Fibroblast of lung (primary cell): ENCODE measurements around the gene CCDC38.

Experiments
- EZH2 ChIP-seq: IDR thresholded peaks from 2 replicates; pipeline ENCODE4 v1.5.1; 2012; ENCODE audit warnings: low read length, control low read depth, mild to moderate bottlenecking; ENCODE audit errors: missing control alignments
- TF ChIP-seq, protein P1 (sequence below), 2 donors: IDR thresholded peaks in 1 of 2; conservative IDR thresholded peaks in 1 of 2; 1 replicate in 1 of 2; 2 replicates in 1 of 2; pipeline ENCODE4 v1.5.1; 2011 to 2012; ENCODE audit warnings: low read length in 2 of 2, control low read depth in 1 of 2, inconsistent platforms in 1 of 2, low read depth in 1 of 2, mild to moderate bottlenecking in 1 of 2

DNA sequence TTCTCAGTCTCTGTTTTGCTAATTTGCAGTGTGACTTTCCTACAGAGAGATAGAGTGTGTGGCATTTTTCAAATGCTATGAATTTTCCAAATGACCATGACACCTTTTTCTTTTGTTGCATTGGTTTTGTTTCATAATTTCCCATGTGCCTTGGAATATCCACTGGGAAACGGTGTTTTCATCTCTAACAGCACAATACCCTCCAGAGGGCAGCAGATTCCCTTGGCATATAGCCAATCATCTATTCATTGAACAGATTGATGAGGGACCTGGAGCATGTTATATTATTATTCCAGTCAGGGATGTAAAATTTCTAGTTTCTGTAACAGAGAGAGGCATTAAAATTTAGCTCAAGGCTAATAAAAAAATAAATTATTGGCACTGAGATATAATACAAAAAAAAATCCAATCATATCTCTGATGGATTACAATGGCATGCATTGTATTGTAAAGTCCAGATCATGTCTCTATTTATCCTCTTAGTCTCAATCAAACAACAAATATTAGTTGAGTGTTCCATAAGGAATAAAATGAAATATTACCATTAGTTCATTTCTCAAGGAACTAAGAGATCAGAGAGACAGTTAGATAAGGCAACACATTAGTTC is 122.2 kb downstream of the CCDC38 start:
- TF ChIP-seq, protein P1, sequence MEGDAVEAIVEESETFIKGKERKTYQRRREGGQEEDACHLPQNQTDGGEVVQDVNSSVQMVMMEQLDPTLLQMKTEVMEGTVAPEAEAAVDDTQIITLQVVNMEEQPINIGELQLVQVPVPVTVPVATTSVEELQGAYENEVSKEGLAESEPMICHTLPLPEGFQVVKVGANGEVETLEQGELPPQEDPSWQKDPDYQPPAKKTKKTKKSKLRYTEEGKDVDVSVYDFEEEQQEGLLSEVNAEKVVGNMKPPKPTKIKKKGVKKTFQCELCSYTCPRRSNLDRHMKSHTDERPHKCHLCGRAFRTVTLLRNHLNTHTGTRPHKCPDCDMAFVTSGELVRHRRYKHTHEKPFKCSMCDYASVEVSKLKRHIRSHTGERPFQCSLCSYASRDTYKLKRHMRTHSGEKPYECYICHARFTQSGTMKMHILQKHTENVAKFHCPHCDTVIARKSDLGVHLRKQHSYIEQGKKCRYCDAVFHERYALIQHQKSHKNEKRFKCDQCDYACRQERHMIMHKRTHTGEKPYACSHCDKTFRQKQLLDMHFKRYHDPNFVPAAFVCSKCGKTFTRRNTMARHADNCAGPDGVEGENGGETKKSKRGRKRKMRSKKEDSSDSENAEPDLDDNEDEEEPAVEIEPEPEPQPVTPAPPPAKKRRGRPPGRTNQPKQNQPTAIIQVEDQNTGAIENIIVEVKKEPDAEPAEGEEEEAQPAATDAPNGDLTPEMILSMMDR (conservative IDR thresholded peaks at IDR 0.05 in 1 of 2, IDR thresholded peaks at IDR 0.05 in 1 of 2; ENCODE audit: low read depth in 1 of 2, low read length in 2 of 2), result peak; percentile 69 to 72
- TF ChIP-seq EZH2, result no peak
